GM18909 (cell line): ENCODE measurements around the gene DDX28.
"Not testable (repeated sequence)": the region's sequence is repeated elsewhere in the genome, so short reads cannot be mapped to it uniquely, and the experiment has no call there.

Experiments
- ATAC-seq: cut with Tn5 transposase; IDR thresholded peaks from one replicate; pipeline ENCODE4 v1.9.1; 2021; ENCODE audit warnings: mild to moderate bottlenecking; ENCODE audit not compliant: unreplicated experiment, poor library complexity

The DDX28 gene

DNA sequence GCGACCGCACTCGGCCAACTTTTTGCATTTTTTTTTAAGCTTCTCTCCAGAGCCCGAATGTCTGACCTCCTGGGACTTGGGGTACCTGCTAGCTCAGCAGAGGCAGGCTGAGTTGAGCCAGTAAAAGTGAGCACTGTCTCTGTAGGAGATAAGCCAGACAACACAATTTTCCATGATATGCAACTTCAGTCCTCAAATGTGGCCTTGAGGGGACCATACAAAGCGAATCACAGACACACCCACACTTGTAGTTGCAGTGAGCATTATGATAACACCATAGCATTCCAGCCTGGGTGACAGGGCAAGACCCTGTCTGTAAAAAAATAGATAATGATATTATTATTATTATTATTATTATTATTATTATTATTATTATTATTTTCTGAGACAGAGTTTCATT, 26.4 kb downstream of the DDX28 start:
- no peak for ATAC-seq

DNA sequence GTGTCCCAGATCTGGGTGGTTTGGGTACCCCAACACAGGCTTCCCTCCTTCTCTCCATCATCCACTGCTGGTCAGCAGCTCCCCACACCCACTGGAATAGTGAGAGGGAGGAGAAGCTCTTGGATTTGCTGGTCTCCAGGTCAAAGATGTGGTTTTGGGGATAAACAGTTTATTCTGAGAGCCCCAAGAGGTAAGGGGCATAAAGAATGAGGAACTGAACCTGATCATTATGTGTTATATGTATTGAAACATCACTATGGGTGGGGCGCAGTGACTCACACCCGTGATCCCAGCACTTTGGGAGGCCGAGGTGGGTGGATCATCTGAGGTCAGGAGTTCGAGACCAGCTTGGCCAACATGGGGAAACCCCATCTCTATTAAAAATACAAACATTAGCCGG, 27.6 kb downstream of the DDX28 start:
- no peak for ATAC-seq

DNA sequence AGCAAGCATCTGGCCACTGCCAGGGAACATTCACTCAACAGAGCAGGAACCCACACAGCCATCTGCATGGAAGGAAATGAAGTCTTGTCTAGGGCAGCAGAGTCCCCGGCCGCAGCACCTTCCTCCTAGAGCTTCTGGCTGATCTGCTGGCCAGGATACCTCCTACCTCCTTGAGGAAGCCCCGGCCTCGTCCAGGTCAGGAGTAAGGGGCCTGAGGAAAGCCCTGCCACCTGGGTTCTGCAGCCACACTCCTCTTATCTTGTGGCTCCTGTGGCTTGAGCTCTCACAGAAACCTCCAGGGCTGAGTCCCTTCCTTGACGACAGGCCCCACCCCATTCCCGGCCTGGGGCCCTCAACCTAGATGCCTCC, 29.0 kb downstream of the DDX28 start:
- ATAC-seq: not testable (repeated sequence)

- ATAC-seq: peak; percentile 76
Measured at GRCh38 chr16:67993207-67994039, 29.6 kb downstream of the DDX28 start.

- ATAC-seq: peak; percentile 12
Measured at GRCh38 chr16:67992661-67993206, 30.3 kb downstream of the DDX28 start.

GRCh38 chr16:67990018-67990386, 33.0 kb downstream of the DDX28 start:
- no peak for ATAC-seq

GRCh38 chr16:67989322-67990017, 33.6 kb downstream of the DDX28 start:
- ATAC-seq: no peak

- ATAC-seq: no peak
Measured at GRCh38 chr16:67988675-67989074, 34.4 kb downstream of the DDX28 start.

GRCh38 chr16:67987460-67988160, 35.4 kb downstream of the DDX28 start:
- ATAC-seq: no peak

GRCh38 chr16:67986949-67987348, 36.1 kb downstream of the DDX28 start:
- ATAC-seq: no peak

GRCh38 chr16:67982011-67982696, 40.9 kb downstream of the DDX28 start:
- no peak for ATAC-seq

DNA sequence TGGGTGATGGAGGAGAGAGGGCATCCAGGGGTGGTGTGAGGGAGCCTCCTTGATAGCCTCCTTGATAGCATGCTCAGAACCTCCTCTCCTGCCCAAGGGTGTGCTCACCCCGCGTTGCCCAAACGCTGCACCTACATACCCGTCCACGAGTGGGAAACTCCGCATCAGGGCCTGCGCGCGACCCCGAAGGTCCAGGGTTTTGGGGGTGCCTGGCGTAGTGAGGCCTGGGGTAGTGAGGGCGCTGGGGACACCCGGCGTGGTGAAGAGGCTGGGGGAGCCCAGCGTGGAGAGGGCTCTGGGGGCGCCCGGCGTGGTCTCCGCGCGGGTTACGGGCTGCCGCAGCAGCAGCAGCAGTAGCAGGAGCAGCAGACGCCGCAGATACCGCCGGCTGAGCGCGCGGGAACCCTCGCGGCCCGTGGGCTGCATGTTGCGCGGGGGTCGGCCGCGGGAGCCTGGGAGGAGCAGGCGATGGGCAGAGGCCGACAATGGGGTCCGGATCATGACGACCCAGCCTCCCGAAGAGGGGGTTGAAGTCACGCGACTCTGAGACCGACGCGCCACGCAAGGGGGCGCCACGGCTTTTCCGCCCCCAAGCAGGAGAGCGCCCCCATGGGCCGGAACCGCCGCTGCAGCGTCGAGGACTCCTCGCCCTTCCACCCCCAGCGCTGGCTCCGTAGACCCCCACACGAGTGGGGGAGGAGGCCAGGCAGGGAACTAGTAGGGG, 42.9 kb downstream of the DDX28 start, which contains the start of gene DPEP3:
TSS of gene DPEP3 (minus strand) at position 545 of the 724 bp plus-strand sequence. CDS start at position 426, 119 bp downstream.
- ATAC-seq: no peak

GRCh38 chr16:67977469-67978227, 45.4 kb downstream of the DDX28 start:
- no peak for ATAC-seq

GRCh38 chr16:67977005-67977404, 46.0 kb downstream of the DDX28 start:
- no peak for ATAC-seq

- ATAC-seq: no peak
Measured at GRCh38 chr16:67976205-67976604, 46.8 kb downstream of the DDX28 start.

- ATAC-seq: no peak
Measured at GRCh38 chr16:67975321-67976105, 47.5 kb downstream of the DDX28 start.

DNA sequence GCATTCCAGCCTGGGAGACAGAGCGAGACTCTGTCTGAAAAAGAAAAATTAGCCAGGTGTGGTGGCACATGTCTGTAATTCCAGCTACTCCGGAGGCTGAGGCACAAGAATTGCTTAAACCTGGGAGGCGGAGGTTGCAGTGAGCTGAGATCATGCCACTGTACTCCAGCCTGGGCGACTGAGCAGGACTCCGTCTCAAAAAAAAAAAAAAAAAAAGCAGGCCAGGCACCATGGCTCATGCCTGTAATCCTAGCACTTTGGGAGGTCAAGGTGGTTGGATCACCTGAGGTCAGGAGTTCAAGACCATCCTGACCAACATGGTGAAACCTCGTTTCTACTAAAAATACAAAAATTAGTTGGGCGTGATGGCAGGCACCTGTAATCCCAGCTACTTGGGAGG, 50.7 kb downstream of the DDX28 start:
- not testable (repeated sequence) for ATAC-seq

- ATAC-seq: no peak
Measured at GRCh38 chr16:67971111-67971510, 51.9 kb downstream of the DDX28 start.
